DND-41 (cell line): ENCODE measurements around the gene ATP2B3.

Experiments
- ATAC-seq: fragments of 200-7000 bp; cut with Tn5 transposase; 3 replicates; pipeline ENCODE4 v1.9.1; 2021; ENCODE audit warnings: low read depth; ENCODE audit not compliant: insufficient read depth
- DNase-seq: peaks from one replicate; pipeline ENCODE4 v3.0.0-alpha.2; 2020
- H2AFZ ChIP-seq: 2 replicates; pipeline ENCODE4 v1.6.0; 2012; ENCODE audit warnings: low read depth, low read length
- H3K27ac ChIP-seq: 2 replicates; pipeline ENCODE4 v1.5.1; 2012; ENCODE audit warnings: low read length, inconsistent platforms
- H3K27me3 ChIP-seq: fragments of 200-600 bp; sonication (generic); 2 replicates; pipeline ENCODE4 v1.6.0; 2012; ENCODE audit warnings: low read length, mild to moderate bottlenecking, inconsistent platforms; ENCODE audit not compliant: insufficient read depth, poor library complexity
- H3K36me3 ChIP-seq: 2 replicates; pipeline ENCODE4 v1.5.1; 2012; ENCODE audit warnings: low read length, inconsistent platforms; ENCODE audit not compliant: insufficient read depth
- H3K4me1 ChIP-seq: 2 replicates; pipeline ENCODE4 v1.5.1; 2012; ENCODE audit warnings: mild to moderate bottlenecking, low read length; ENCODE audit not compliant: insufficient read depth
- H3K4me2 ChIP-seq: 2 replicates; pipeline ENCODE4 v1.6.0; 2012; ENCODE audit warnings: mild to moderate bottlenecking, moderate library complexity, low read length, inconsistent platforms; ENCODE audit not compliant: insufficient read depth
- H3K4me3 ChIP-seq, 2 experiments: fragments of 200-600 bp in 1 of 2; shearing (Covaris generic) in 1 of 2; 2 replicates each; pipeline ENCODE4 v1.5.1; 2012 to 2016; ENCODE audit warnings: inconsistent platforms in 2 of 2, low read length in 2 of 2, mild to moderate bottlenecking in 2 of 2, low read depth in 1 of 2, moderate library complexity in 1 of 2
- H3K79me2 ChIP-seq: 2 replicates; pipeline ENCODE4 v1.6.0; 2012; ENCODE audit warnings: low read length, inconsistent platforms; ENCODE audit not compliant: insufficient read depth
- H3K9ac ChIP-seq: 2 replicates; pipeline ENCODE4 v1.6.0; 2012; ENCODE audit warnings: low read depth, mild to moderate bottlenecking, inconsistent platforms, low read length, moderate library complexity
- H3K9me3 ChIP-seq: 2 replicates; pipeline ENCODE4 v1.5.1; 2012; ENCODE audit warnings: low read length, moderate library complexity, mild to moderate bottlenecking, inconsistent platforms; ENCODE audit not compliant: insufficient read depth, severe bottlenecking
- H4K20me1 ChIP-seq: 2 replicates; pipeline ENCODE4 v1.6.0; 2012; ENCODE audit warnings: low read length; ENCODE audit not compliant: insufficient read depth
- EZH2 ChIP-seq: IDR thresholded peaks from 3 replicates; pipeline ENCODE4 v1.6.1; 2012; ENCODE audit warnings: borderline replicate concordance, low read depth, mild to moderate bottlenecking, moderate library complexity, low read length, inconsistent platforms; ENCODE audit not compliant: severe bottlenecking
- TF ChIP-seq, protein P1 (sequence below): IDR thresholded peaks from 2 replicates; pipeline ENCODE4 v1.5.1; 2012; ENCODE audit warnings: borderline replicate concordance, low read length, moderate library complexity, mild to moderate bottlenecking; ENCODE audit not compliant: poor library complexity, severe bottlenecking; ENCODE audit errors: extremely low read depth

ATP2B3 gene

DNA sequence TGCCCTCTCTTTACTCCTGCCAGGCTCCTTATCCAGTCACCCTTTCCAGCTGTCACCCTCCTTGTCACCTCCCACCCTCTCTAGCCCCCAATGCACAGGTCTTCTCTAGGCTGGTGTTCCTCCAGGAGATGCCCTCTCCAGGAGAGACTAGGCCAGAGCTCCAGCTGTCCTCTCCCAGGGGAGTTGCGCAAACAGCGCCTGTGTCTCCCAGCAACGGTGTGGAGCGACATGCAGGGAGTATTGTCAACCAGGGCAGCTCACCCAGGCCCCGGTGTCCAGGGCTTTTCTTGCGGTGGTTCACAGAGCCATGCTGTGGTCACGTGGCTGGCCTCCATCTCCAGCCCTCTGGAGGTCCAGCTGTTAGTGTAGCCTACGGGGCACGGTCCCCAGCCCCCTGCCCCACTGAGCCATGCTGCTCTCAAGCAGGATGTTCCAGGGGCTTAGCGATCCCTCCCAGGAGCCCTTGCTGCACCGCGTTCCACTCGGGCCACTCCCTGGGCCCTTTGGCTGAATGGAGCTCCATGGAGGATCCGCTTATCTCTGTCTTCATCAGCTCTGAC lies 46.7 kb downstream of the ATP2B3 start:
- Histone ChIP-seq H3K79me2 (no peaks in the 10 kb centered on the region), H3K9me3 (no peaks in the 10 kb centered on the region), H2AFZ (no peak overlapping the region), H3K4me3 (no peak overlapping the region), H4K20me1 (no peaks in the 10 kb centered on the region), H3K27me3 (no peaks in the 10 kb centered on the region), H3K9ac (no peak overlapping the region), H3K27ac (no peak overlapping the region), H3K4me2 (no peak overlapping the region), H3K4me1 (no peaks in the 10 kb centered on the region), H3K36me3 (no peaks in the 10 kb centered on the region)
- ATAC-seq (no peak), DNase-seq (no peak)
- no peak for TF ChIP-seq EZH2
- TF ChIP-seq, protein P1, sequence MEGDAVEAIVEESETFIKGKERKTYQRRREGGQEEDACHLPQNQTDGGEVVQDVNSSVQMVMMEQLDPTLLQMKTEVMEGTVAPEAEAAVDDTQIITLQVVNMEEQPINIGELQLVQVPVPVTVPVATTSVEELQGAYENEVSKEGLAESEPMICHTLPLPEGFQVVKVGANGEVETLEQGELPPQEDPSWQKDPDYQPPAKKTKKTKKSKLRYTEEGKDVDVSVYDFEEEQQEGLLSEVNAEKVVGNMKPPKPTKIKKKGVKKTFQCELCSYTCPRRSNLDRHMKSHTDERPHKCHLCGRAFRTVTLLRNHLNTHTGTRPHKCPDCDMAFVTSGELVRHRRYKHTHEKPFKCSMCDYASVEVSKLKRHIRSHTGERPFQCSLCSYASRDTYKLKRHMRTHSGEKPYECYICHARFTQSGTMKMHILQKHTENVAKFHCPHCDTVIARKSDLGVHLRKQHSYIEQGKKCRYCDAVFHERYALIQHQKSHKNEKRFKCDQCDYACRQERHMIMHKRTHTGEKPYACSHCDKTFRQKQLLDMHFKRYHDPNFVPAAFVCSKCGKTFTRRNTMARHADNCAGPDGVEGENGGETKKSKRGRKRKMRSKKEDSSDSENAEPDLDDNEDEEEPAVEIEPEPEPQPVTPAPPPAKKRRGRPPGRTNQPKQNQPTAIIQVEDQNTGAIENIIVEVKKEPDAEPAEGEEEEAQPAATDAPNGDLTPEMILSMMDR: no peak

DNA sequence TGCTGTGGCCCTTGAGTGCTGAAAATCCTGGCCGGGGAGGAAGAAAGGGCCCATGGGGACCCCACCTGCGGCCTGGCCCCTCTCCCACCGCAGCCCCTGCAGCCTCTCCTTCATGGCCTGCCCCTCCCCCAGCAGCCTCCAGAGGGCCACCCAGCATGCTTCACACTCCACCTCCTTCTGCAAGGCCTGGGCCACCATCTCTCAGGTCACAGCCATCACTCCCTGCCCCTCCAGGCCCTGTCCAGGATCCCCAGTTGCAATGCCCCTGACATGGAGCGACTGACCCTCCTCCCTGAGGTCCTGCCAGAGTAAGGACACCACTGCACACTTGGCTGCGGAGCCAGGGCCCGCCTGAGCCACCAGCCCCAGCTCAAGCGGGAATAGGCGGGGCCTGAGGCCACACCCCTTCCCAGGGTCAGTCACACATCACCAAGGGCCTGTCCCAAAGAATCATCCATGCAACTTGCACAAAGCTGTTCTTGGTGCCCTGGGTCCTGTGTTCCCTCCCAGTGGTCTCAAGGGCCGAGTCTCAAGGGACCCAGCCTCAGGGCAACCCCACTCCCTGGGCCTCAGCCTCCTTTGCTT lies 48.6 kb downstream of the ATP2B3 start:
- H3K27ac ChIP-seq: no peak overlapping the region
- H3K4me1 ChIP-seq: no peaks in the 10 kb centered on the region
- H3K9me3 ChIP-seq: no peaks in the 10 kb centered on the region

DNA sequence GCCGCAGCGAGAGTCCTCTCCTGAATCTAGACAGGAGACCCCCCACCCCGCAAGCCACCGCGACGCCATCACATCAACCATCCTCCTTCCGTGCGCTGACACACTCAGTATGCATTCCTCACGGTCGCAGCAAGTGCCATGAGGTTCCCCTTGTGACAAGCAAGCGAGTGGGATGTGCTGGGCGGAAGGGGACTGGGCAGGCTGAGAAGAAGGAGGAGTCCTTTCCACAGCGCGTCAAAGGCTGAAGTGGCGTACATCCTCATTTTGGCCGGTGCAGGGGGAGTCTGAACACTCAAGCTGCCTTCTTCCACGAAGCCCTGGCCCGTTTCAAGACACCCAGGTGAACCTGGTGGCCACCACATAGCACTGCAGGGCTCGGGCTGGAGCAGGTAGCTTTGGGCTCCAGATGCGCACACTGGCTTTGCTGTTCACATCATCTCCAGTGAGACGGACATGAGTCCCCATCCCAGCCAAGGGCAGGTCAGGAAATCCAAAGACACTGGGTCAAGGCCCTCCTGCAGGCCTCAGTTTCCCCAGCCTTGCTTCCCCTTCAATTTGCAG lies 51.1 kb downstream of the ATP2B3 start:
- H3K4me2 ChIP-seq: no peak overlapping the region
- H3K9ac ChIP-seq: no peak overlapping the region
- H3K79me2 ChIP-seq: no peaks in the 10 kb centered on the region
- H2AFZ ChIP-seq: no peak overlapping the region
- H3K27ac ChIP-seq: no peak overlapping the region
- no peaks in the 10 kb centered on the region for H3K9me3 ChIP-seq
- no peaks in the 10 kb centered on the region for H4K20me1 ChIP-seq
- TF ChIP-seq EZH2: no peak
- TF ChIP-seq, protein P1: no peak
- ATAC-seq (no peak), DNase-seq (no peak)
- no peak overlapping the region for H3K4me3 ChIP-seq
- no peaks in the 10 kb centered on the region; the same call in 1 of the 2 replicates for H3K4me1 ChIP-seq
- H3K36me3 ChIP-seq: no peaks in the 10 kb centered on the region
- no peaks in the 10 kb centered on the region for H3K27me3 ChIP-seq

More for the DNA sequence above, 48.6 kb downstream of the ATP2B3 start:
- Histone ChIP-seq H3K36me3 (no peaks in the 10 kb centered on the region), H3K79me2 (no peaks in the 10 kb centered on the region), H3K9ac (no peak overlapping the region), H2AFZ (no peak overlapping the region), H3K4me2 (no peak overlapping the region), H3K4me3 (no peak overlapping the region), H4K20me1 (no peaks in the 10 kb centered on the region), H3K27me3 (no peaks in the 10 kb centered on the region)
- TF ChIP-seq, protein P1: no peak
- TF ChIP-seq EZH2: no peak
- no peak for ATAC-seq
- no peak for DNase-seq
